ENCODE results near the gene MLF2.
A peak's percentile ranks its signal among the peaks of the same experiment; 100 is the strongest.

MLF2 gene

DNA sequence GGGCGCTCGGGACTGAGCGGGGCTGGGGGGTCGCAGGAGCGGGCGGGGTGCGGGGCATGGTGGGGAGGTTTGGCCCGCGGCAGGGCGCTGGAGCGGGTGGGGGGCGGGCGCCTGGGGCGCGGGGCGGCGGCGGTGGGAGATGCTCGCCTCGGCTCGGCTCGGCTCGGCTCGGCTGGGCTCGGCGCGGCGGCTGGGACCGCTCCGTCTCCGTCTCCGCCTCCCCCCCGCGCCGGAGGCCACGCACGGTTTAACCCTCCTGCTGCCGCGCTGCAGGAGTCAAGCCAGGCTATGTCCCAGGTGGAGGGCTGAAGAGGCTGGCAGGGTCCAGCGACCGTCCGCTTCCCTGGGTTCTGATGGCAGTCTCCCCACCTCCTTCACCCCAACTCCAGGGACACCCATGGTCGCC, 52.3 kb downstream of the MLF2 start, which contains the start of gene PIANP:
TSS of gene PIANP (minus strand) at position 170 of the 406 bp plus-strand sequence. CDS start 2,754 bp downstream, outside the sequence.
- H3K27ac ChIP-seq (ENCODE audit: low read depth, low read length, severe bottlenecking): no peak within 1 kb of the TSS
- peak within 1 kb of the TSS; percentile 64 for H3K4me3 ChIP-seq (ENCODE audit: extremely low read depth, insufficient read depth, low read length, poor library complexity, severe bottlenecking)
- 0 to 2% methylated on average over 11 to 24 of the region's 43 CpGs for WGBS, 2 experiments (ENCODE audit: insufficient coverage in 2 of 2)
- H3K36me3 ChIP-seq (ENCODE audit: control insufficient read depth, insufficient read depth, low read length): no peaks in the 10 kb centered on the region
- no peaks in the 10 kb centered on the region for H3K9me3 ChIP-seq (ENCODE audit: control insufficient read depth, low read length)
- peaks cover 6% of the 10 kb centered on the region for H3K4me1 ChIP-seq (ENCODE audit: control insufficient read depth, insufficient read depth, low read length, poor library complexity, severe bottlenecking)

DNA sequence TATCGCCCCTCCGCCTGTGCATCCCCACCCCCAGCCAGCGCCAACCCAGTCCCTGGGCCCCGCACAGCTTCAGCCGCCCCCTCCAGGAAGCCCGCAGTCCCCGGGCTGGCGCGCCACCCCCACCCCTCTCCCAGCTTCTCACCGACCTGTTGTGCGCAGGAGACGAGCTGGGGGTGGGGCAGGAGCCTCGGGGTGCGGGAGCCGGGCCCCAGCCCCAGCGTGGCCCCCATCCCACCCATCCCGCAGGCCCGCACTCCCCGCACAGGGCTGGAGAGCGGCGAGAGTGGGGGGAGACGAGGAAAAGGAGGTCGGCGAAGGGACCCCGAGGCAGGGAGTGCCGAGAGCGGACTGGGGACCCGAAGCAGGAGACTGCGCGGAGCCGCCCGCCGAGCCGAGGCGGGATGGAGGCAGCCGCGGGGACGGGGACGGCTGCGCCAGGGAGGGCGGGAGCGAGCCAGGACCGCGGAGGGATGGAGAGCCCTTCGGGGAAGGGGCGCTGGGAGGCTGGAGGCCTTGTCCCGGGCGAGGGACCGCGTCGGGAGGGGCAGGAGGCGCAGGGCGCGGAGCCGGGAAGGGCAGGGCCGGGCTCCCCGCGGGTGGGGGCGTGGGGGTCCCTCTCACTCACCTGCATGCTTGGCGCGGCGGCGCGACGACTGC, 52.8 kb downstream of the MLF2 start:
- peaks cover 6% of the 10 kb centered on the region for H3K4me1 ChIP-seq (ENCODE audit: control insufficient read depth, insufficient read depth, low read length, poor library complexity, severe bottlenecking)
- no peak overlapping the region for H3K27ac ChIP-seq (ENCODE audit: low read depth, low read length, severe bottlenecking)
- no peaks in the 10 kb centered on the region for H3K9me3 ChIP-seq (ENCODE audit: control insufficient read depth, low read length)
- 1% methylated on average over 32 to 39 of the region's 65 CpGs for WGBS, 2 experiments (ENCODE audit: insufficient coverage in 2 of 2)
- peak overlapping the region; percentile 64 for H3K4me3 ChIP-seq (ENCODE audit: extremely low read depth, insufficient read depth, low read length, poor library complexity, severe bottlenecking)
- H3K36me3 ChIP-seq (ENCODE audit: control insufficient read depth, insufficient read depth, low read length): no peaks in the 10 kb centered on the region

GRCh38 chr12:6699259-6699988, 53.5 kb downstream of the MLF2 start:
- 25 to 29% methylated on average over 12 to 16 of the region's 16 CpGs for WGBS, 2 experiments (ENCODE audit: insufficient coverage in 2 of 2)
- H3K36me3 ChIP-seq (ENCODE audit: control insufficient read depth, insufficient read depth, low read length): no peaks in the 10 kb centered on the region
- H3K4me1 ChIP-seq (ENCODE audit: control insufficient read depth, insufficient read depth, low read length, poor library complexity, severe bottlenecking): peaks cover 6% of the 10 kb centered on the region
- H3K27ac ChIP-seq (ENCODE audit: low read depth, low read length, severe bottlenecking): no peak overlapping the region
- peak overlapping the region; percentile 64 for H3K4me3 ChIP-seq (ENCODE audit: extremely low read depth, insufficient read depth, low read length, poor library complexity, severe bottlenecking)
- H3K9me3 ChIP-seq (ENCODE audit: control insufficient read depth, low read length): no peaks in the 10 kb centered on the region

DNA sequence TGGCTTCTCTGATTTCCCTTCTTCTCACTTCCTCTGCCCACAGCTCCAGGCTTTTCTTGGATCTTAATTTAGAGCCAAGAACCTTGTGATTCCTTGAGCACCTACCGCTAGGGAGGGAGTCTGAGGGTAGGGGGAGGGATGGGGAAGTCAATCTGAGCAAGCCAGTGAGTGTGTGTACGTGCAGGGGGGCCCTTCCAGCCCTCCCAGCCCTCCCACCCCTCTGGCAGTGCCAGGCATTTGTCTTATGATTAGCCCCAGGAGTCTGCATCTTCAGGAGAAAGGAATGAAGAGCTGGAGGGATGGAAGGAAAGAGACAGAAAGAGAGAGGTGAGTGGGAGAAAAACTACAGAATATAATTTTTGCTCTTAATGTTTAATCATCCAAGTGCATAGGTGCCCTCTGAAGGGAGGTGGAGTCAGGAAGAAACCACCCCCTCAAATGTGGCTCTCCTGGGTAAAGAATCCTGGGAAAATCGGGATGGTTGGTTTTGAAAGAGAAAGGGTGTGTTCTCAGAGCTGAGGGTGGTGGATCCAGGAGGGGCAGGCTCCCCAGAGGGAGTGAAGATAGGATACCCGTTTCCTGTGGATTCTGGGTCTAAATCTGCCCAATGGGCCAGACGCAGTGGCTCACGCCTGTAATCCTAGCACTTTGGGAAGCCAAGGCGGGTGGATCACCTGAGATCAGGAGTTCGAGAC, 54.4 kb downstream of the MLF2 start:
- peaks cover 4% of the 10 kb centered on the region for H3K4me1 ChIP-seq (ENCODE audit: control insufficient read depth, insufficient read depth, low read length, poor library complexity, severe bottlenecking)
- H3K27ac ChIP-seq (ENCODE audit: low read depth, low read length, severe bottlenecking): no peak overlapping the region
- H3K36me3 ChIP-seq (ENCODE audit: control insufficient read depth, insufficient read depth, low read length): no peaks in the 10 kb centered on the region
- no peak overlapping the region for H3K4me3 ChIP-seq (ENCODE audit: extremely low read depth, insufficient read depth, low read length, poor library complexity, severe bottlenecking)
- 73 to 82% methylated on average over 5 to 6 of the region's 8 CpGs for WGBS, 2 experiments (ENCODE audit: insufficient coverage in 2 of 2)
- H3K9me3 ChIP-seq (ENCODE audit: control insufficient read depth, low read length): no peaks in the 10 kb centered on the region
